ENCODE data around the gene ZNF90. TPM values are rescaled to one million over a fixed set of nuclear protein-coding genes. Genes with fewer than 3 reads are reported as not detected.
"Not testable (repeated sequence)": the region's sequence is repeated elsewhere in the genome, so short reads cannot be mapped to it uniquely, and the experiment has no call there.

The ZNF90 gene
- total RNA-seq, 1 experiment from 2014 or later: not detected

DNA sequence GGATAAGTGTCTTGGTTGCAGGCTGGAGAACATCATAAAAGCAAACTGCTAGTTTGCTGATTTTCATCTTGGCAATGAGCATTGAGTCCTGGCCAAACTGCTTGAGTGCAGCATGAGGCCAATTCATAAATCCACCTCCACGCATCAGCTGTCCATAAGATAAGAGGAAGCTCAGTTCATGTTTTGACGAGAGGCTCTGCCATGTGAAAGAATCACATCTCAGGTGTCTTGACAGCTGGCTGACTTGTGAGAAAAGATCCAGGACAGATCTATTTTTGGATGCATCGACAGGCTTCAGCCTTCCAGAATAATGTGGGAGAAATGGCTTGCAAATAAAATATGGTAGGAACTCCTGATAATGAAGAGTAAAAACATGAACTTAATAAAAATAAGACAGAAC, 33.1 kb upstream of the ZNF90 start:
- H3K79me2 ChIP-seq (ENCODE audit: insufficient read depth, low read length): no peaks in the 10 kb centered on the region
- no peak overlapping the region for H3K4me3 ChIP-seq (replicated peaks in 1 of 2; ENCODE audit: low read depth in 1 of 2, low read length in 2 of 2)
- no peak overlapping the region for H3K4me2 ChIP-seq (ENCODE audit: low read length)
- peaks cover 0 to 3% of the 10 kb centered on the region in 2 experiments; a peak in 2 of 4 replicates for H3K9me3 ChIP-seq (ENCODE audit: control insufficient read depth in 1 of 2, insufficient read depth in 1 of 2, low read depth in 1 of 2, low read length in 2 of 2)
- ChIA-PET CTCF (no interaction called here), RAD21 (ENCODE audit: low non-redundant PET in 1 of 2, low total read pairs in 2 of 2, uncharacterized antibody in 2 of 2, unreplicated experiment in 2 of 2) (no interaction called here), POLR2A (no interaction called here)
- no peaks in the 10 kb centered on the region for H3K36me3 ChIP-seq (ENCODE audit: control insufficient read depth in 1 of 2, insufficient read depth in 2 of 2, low read length in 2 of 2)
- intact Hi-C loops (cut with micrococcal nuclease): no loop called here
- no peaks in the 10 kb centered on the region for H4K20me1 ChIP-seq (ENCODE audit: insufficient read depth)
- no peak overlapping the region for H3K9ac ChIP-seq (ENCODE audit: low read length)
- DNase-seq (ENCODE audit: low read depth, low spot score) (no peak), ATAC-seq (no peak)
- TF ChIP-seq EGR1 (IDR thresholded peaks at IDR 0.05; ENCODE audit: low read depth) (no peak), YY1 (IDR thresholded peaks at IDR 0.05; ENCODE audit: extremely low read depth, insufficient replicate concordance, low read depth, low read length) (no peak)
- no peak overlapping the region for H3K27ac ChIP-seq (ENCODE audit: low read depth, low read length)
- no peaks in the 10 kb centered on the region for H3K27me3 ChIP-seq (ENCODE audit: insufficient read depth, low read length)
- no peaks in the 10 kb centered on the region for H3K4me1 ChIP-seq (ENCODE audit: control insufficient read depth in 1 of 2, insufficient read depth in 2 of 2, low read length in 2 of 2)
- H2AFZ ChIP-seq (ENCODE audit: low read depth, low read length, poor library complexity, severe bottlenecking): no peak overlapping the region
- H3K9me2 ChIP-seq (ENCODE audit: insufficient read depth): no peaks in the 10 kb centered on the region
- no TSS peak for BruUV-seq (replicated peaks)

DNA sequence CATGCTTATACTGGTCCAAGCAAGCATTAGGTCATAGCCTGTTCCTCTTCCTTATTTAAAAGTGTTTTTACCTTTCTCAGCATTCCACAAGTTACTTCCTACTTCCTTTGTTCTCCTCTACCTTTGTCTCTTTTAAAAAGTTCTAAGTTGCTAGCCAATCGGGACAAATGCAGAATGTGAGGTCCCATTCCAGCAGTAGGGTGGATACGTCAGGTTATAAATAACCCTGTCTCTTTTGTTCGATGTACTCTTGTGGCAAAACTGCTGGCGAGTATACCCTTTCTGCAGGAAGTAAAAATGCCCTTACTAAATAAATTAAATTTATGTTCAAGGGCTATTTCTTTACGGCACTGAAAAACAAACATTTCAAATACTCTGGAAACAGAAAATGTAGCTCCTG, 32.1 kb upstream of the ZNF90 start:
- intact Hi-C loops (cut with micrococcal nuclease); H2AFZ ChIP-seq (ENCODE audit: low read depth, low read length, poor library complexity, severe bottlenecking); H3K4me2 ChIP-seq (ENCODE audit: low read length); DNase-seq (ENCODE audit: low read depth, low spot score); H3K9me3 ChIP-seq (ENCODE audit: control insufficient read depth in 1 of 2, insufficient read depth in 1 of 2, low read depth in 1 of 2, low read length in 2 of 2); H3K27ac ChIP-seq (ENCODE audit: low read depth, low read length); H3K9ac ChIP-seq (ENCODE audit: low read length); H3K27me3 ChIP-seq (ENCODE audit: insufficient read depth, low read length); CTCF ChIA-PET; H3K9me2 ChIP-seq (ENCODE audit: insufficient read depth); H3K36me3 ChIP-seq (ENCODE audit: control insufficient read depth in 1 of 2, insufficient read depth in 2 of 2, low read length in 2 of 2); RAD21 ChIA-PET (ENCODE audit: low non-redundant PET in 1 of 2, low total read pairs in 2 of 2, uncharacterized antibody in 2 of 2, unreplicated experiment in 2 of 2); H3K79me2 ChIP-seq (ENCODE audit: insufficient read depth, low read length); H4K20me1 ChIP-seq (ENCODE audit: insufficient read depth); POLR2A ChIA-PET; ATAC-seq; BruUV-seq (replicated peaks); H3K4me1 ChIP-seq (ENCODE audit: control insufficient read depth in 1 of 2, insufficient read depth in 2 of 2, low read length in 2 of 2); H3K4me3 ChIP-seq (replicated peaks in 1 of 2; ENCODE audit: low read depth in 1 of 2, low read length in 2 of 2): not testable (repeated sequence)

Measured in HCT116 (cell line).